Measurements from ENCODE around the gene RBFA. TPM values are rescaled to one million over a fixed set of nuclear protein-coding genes. Genes with fewer than 3 reads are reported as not detected.
"Not testable (repeated sequence)": the region's sequence is repeated elsewhere in the genome, so short reads cannot be mapped to it uniquely, and the experiment has no call there.

RBFA gene
- polyA plus RNA-seq (ENCODE audit: insufficient read length in 4 of 4): 10 to 100 TPM; 24.4 to 50.8 (median 37.0) TPM

GRCh38 chr18:80034068-80034851 is at the start of gene RBFA:
Gene RBFA (plus strand): TSS chr18:80034434. CDS start chr18:80034496, 62 bp downstream.
- DNase-seq (ENCODE audit: low read depth in 4 of 4, low spot score in 2 of 4): peak; percentile 72 to 98 (median 94)

- DNase-seq (ENCODE audit: low read depth in 4 of 4, low spot score in 2 of 4): no peak
Measured at GRCh38 chr18:79985172-79985571, 49.1 kb upstream of the RBFA start.

- DNase-seq (ENCODE audit: low read depth in 4 of 4, low spot score in 2 of 4): no peak
Measured at GRCh38 chr18:79986726-79987125, 47.5 kb upstream of the RBFA start.

- no peak for DNase-seq (ENCODE audit: low read depth in 4 of 4, low spot score in 2 of 4)
Measured at GRCh38 chr18:79987566-79987965, 46.7 kb upstream of the RBFA start.

GRCh38 chr18:79988071-79988450 is 46.2 kb upstream of the RBFA start:
- DNase-seq (ENCODE audit: low read depth in 4 of 4, low spot score in 2 of 4): peak; percentile 31 to 53 (median 46)

- DNase-seq (ENCODE audit: low read depth in 4 of 4, low spot score in 2 of 4): peak; percentile 56 to 74 (median 70)
Measured at GRCh38 chr18:79988451-79989194, 45.6 kb upstream of the RBFA start, which contains the start of gene TXNL4A. Gene TXNL4A (minus strand): TSS chr18:79988563. CDS start chr18:79988392, 171 bp downstream.

GRCh38 chr18:79989195-79989497 is 45.1 kb upstream of the RBFA start:
- no peak for DNase-seq (ENCODE audit: low read depth in 4 of 4, low spot score in 2 of 4)

- no peak for DNase-seq (ENCODE audit: low read depth in 4 of 4, low spot score in 2 of 4)
Measured at GRCh38 chr18:79991494-79991893, 42.7 kb upstream of the RBFA start.

- DNase-seq (ENCODE audit: low read depth in 4 of 4, low spot score in 2 of 4): not testable (repeated sequence)
Measured at GRCh38 chr18:79999701-80000100, 34.5 kb upstream of the RBFA start.

- DNase-seq (ENCODE audit: low read depth in 4 of 4, low spot score in 2 of 4): no peak
Measured at GRCh38 chr18:80000877-80001276, 33.4 kb upstream of the RBFA start.

- no peak for DNase-seq (ENCODE audit: low read depth in 4 of 4, low spot score in 2 of 4)
Measured at GRCh38 chr18:80002468-80002867, 31.8 kb upstream of the RBFA start.

- no peak for DNase-seq (ENCODE audit: low read depth in 4 of 4, low spot score in 2 of 4)
Measured at GRCh38 chr18:80004600-80005342, 29.5 kb upstream of the RBFA start.

- no peak for DNase-seq (ENCODE audit: low read depth in 4 of 4, low spot score in 2 of 4)
Measured at GRCh38 chr18:80006724-80007123, 27.5 kb upstream of the RBFA start.

- no peak for DNase-seq (ENCODE audit: low read depth in 4 of 4, low spot score in 2 of 4)
Measured at GRCh38 chr18:80009661-80010550, 24.3 kb upstream of the RBFA start.

- DNase-seq (ENCODE audit: low read depth in 4 of 4, low spot score in 2 of 4): no peak
Measured at GRCh38 chr18:80010551-80010906, 23.7 kb upstream of the RBFA start.

GRCh38 chr18:80011496-80012137 is 22.6 kb upstream of the RBFA start:
- not testable (repeated sequence) for DNase-seq (ENCODE audit: low read depth in 4 of 4, low spot score in 2 of 4)

GRCh38 chr18:80012714-80013113 is 21.5 kb upstream of the RBFA start:
- no peak for DNase-seq (ENCODE audit: low read depth in 4 of 4, low spot score in 2 of 4)

- no peak for DNase-seq (ENCODE audit: low read depth in 4 of 4, low spot score in 2 of 4)
Measured at GRCh38 chr18:80022613-80023012, 11.6 kb upstream of the RBFA start.

- no peak for DNase-seq (ENCODE audit: low read depth in 4 of 4, low spot score in 2 of 4)
Measured at GRCh38 chr18:80023173-80023572, 11.1 kb upstream of the RBFA start.

GRCh38 chr18:80026363-80026762 is 7.9 kb upstream of the RBFA start:
- no peak for DNase-seq (ENCODE audit: low read depth in 4 of 4, low spot score in 2 of 4)
